GM12874 (cell line): ENCODE measurements around the gene GID4.

ENCODE experiments used
- TF ChIP-seq, protein P1 (sequence below): IDR thresholded peaks from 2 replicates; pipeline ENCODE4 v1.5.1; 2011; ENCODE audit warnings: low read depth, mild to moderate bottlenecking, control low read depth, low read length, moderate library complexity; ENCODE audit not compliant: insufficient read depth

GID4 gene

DNA sequence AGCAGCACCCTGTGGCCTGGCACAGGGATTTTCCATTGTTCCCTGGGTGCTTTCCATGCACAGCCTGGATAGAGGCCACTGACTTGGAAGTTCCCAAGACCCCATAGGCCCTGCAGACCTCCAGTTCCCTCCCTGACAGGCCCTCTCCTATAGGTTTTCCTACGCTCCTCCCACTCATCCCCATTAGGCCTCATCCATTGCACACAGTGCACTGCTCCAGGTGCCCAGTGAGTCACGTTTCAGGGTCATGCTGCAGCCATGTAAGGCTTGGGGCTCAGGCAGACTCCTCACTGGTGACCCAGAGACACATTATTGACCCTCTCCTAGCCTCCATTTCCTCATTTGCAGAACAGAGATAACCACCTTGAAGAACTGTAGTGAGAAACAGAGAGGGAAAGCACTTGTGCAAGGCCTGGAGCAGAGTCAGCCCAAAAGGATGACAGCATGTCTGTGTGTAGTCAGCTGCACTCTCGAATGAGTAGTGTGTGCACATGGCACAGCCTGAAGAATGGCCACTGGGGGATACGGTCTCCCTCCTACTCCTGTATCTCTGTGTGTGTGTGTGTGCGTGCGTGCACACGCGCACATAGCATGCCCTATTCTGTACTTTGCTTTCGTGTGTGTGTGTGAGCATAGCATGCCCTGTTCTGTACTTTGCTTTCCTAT lies 39.7 kb upstream of the GID4 start:
- TF ChIP-seq, protein P1, sequence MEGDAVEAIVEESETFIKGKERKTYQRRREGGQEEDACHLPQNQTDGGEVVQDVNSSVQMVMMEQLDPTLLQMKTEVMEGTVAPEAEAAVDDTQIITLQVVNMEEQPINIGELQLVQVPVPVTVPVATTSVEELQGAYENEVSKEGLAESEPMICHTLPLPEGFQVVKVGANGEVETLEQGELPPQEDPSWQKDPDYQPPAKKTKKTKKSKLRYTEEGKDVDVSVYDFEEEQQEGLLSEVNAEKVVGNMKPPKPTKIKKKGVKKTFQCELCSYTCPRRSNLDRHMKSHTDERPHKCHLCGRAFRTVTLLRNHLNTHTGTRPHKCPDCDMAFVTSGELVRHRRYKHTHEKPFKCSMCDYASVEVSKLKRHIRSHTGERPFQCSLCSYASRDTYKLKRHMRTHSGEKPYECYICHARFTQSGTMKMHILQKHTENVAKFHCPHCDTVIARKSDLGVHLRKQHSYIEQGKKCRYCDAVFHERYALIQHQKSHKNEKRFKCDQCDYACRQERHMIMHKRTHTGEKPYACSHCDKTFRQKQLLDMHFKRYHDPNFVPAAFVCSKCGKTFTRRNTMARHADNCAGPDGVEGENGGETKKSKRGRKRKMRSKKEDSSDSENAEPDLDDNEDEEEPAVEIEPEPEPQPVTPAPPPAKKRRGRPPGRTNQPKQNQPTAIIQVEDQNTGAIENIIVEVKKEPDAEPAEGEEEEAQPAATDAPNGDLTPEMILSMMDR, result no peak

DNA sequence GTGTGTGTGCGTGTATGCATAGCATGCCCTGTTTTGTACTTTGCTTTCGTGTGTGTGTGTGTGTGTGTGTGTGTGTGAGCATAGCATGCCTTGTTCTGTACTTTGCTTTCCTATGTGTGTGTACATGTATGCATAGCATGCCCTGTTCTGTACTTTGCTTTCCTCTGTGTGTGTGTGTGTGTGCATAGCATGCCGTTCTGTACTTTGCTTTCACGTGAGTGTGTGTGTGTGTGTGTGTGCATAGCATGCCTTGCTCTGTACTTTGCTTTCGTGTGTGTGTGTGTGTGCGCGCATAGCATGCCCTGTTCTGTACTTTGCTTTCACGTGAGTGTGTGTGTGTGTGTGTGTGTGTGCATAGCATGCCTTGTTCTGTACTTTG lies 39.2 kb upstream of the GID4 start:
- TF ChIP-seq, protein P1, result no peak

GRCh38 chr17:18002171-18002570 lies 37.0 kb upstream of the GID4 start:
- TF ChIP-seq, protein P1, result no peak

- TF ChIP-seq, protein P1, result no peak
These were observed 34.9 kb upstream of the GID4 start for GRCh38 chr17:18004345-18004744.

DNA sequence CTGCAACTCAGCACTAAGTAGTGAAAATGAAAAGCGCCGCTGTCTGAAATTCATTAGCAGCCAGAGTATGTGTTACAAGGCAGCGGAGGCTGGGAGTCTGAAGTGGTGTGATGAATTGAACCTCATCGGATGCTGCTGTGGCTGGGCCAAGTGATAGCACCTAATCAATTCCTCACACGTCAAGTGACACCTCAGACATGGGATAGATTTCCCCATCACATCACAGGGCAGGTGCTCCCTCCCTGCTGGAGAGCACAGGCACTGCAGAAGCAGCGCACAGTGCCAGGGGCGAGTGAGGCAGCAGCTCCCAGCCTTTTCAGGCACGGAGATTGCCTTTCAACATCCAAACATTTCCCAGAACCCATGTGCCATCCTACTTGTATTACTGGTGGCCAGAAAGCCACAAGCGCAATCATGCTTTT lies 34.3 kb upstream of the GID4 start:
- TF ChIP-seq, protein P1, result peak; percentile 22; the same call in 1 of the 2 replicates

- TF ChIP-seq, protein P1, result no peak
These were observed 33.7 kb upstream of the GID4 start for GRCh38 chr17:18005496-18005895.

DNA sequence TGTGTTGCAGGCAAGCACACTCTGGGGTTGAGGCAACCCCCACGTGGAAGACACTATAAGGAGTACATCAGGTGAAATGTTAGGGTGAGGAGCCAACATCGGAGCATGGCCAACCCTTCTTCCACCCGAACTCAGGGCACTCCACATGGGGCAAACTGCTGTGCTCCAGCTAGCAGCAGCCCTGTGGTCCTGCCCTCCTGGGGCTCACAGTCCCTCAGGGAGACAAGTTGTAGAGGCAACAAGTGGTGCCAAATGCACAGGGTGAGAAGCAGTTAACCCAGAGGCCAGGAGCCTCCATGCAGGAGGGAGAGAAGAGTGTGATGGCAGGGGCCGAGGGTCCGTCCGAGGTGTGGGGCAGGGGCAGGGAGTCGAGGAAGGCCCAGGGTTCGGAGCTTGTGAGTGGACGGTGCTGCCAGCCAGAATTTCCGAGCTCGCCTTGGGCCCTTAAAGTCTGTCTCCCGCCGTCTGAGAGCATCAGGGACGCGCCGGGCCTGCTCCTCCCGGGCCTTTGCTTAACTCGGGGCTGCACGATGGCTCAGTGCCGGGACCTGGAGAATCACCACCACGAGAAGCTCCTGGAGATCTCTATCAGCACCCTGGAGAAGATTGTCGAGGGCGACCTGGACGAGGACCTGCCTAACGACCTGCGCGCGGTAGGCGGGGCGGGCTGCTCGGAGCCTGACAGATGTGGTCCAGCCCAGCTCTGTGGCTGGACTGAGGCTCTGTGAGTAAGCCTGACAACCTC lies 32.5 kb upstream of the GID4 start:
- TF ChIP-seq, protein P1, result no peak
